ENCODE data around the gene DCTN1.

The DCTN1 gene

GRCh38 chr2:74413001-74413698 is 33.0 kb upstream of the DCTN1 start:
- no peak for DNase-seq (ENCODE audit: low read depth in 2 of 2)

GRCh38 chr2:74407682-74408081 is 27.6 kb upstream of the DCTN1 start:
- DNase-seq (ENCODE audit: low read depth in 2 of 2), result no peak

GRCh38 chr2:74406035-74406434 is 25.9 kb upstream of the DCTN1 start:
- no peak for DNase-seq (ENCODE audit: low read depth in 2 of 2)

- DNase-seq (ENCODE audit: low read depth in 2 of 2), result no peak
These were observed 21.8 kb upstream of the DCTN1 start for GRCh38 chr2:74401891-74402290.

GRCh38 chr2:74399785-74400184 is 19.7 kb upstream of the DCTN1 start:
- DNase-seq (ENCODE audit: low read depth in 2 of 2), result no peak

- DNase-seq (ENCODE audit: low read depth in 2 of 2), result no peak
These were observed 16.0 kb upstream of the DCTN1 start for GRCh38 chr2:74396149-74396548.

GRCh38 chr2:74393525-74393924 is 13.4 kb upstream of the DCTN1 start:
- DNase-seq (ENCODE audit: low read depth in 2 of 2), result no peak

- no peak for DNase-seq (ENCODE audit: low read depth in 2 of 2)
These were observed 12.3 kb upstream of the DCTN1 start for GRCh38 chr2:74392449-74392743.

GRCh38 chr2:74391580-74392448 is 11.7 kb upstream of the DCTN1 start:
- DNase-seq (ENCODE audit: low read depth in 2 of 2), result peak; percentile 90 to 93

GRCh38 chr2:74391209-74391579 is 11.1 kb upstream of the DCTN1 start:
- no peak for DNase-seq (ENCODE audit: low read depth in 2 of 2)

- no peak for DNase-seq (ENCODE audit: low read depth in 2 of 2)
These were observed 10.5 kb upstream of the DCTN1 start for GRCh38 chr2:74390606-74391005.

GRCh38 chr2:74387346-74387745 is 7.2 kb upstream of the DCTN1 start:
- DNase-seq (ENCODE audit: low read depth in 2 of 2), result no peak

- no peak for DNase-seq (ENCODE audit: low read depth in 2 of 2)
These were observed 5.3 kb upstream of the DCTN1 start for GRCh38 chr2:74385396-74385795.

- no peak for DNase-seq (ENCODE audit: low read depth in 2 of 2)
These were observed 3.9 kb upstream of the DCTN1 start for GRCh38 chr2:74384051-74384450.

GRCh38 chr2:74383254-74383653 is 3.1 kb upstream of the DCTN1 start:
- no peak for DNase-seq (ENCODE audit: low read depth in 2 of 2)

GRCh38 chr2:74381751-74382150 is 1.6 kb upstream of the DCTN1 start:
- DNase-seq (ENCODE audit: low read depth in 2 of 2), result no peak

GRCh38 chr2:74378007-74378406 is 2.1 kb downstream of the DCTN1 start:
- DNase-seq (ENCODE audit: low read depth in 2 of 2), result no peak

- DNase-seq (ENCODE audit: low read depth in 2 of 2), result no peak
These were observed 4.3 kb downstream of the DCTN1 start for GRCh38 chr2:74375838-74376237.

- DNase-seq (ENCODE audit: low read depth in 2 of 2), result no peak
These were observed 5.5 kb downstream of the DCTN1 start for GRCh38 chr2:74374509-74375205.

GRCh38 chr2:74373985-74374384 is 6.1 kb downstream of the DCTN1 start:
- DNase-seq (ENCODE audit: low read depth in 2 of 2), result no peak

GRCh38 chr2:74373221-74373676 is 6.9 kb downstream of the DCTN1 start:
- no peak for DNase-seq (ENCODE audit: low read depth in 2 of 2)

- no peak for DNase-seq (ENCODE audit: low read depth in 2 of 2)
These were observed 7.4 kb downstream of the DCTN1 start for GRCh38 chr2:74372674-74373073.

- DNase-seq (ENCODE audit: low read depth in 2 of 2), result no peak
These were observed 8.7 kb downstream of the DCTN1 start for GRCh38 chr2:74371421-74371820.
